Right renal pelvis (tissue), 4 donors: ENCODE results near the gene RPL27. TPM values are rescaled to one million over a fixed set of nuclear protein-coding genes. Genes with fewer than 3 reads are reported as not detected.
"Not testable (repeated sequence)": the region's sequence is repeated elsewhere in the genome, so short reads cannot be mapped to it uniquely, and the experiment has no call there.

Experiments
- DNase-seq, 4 donors: peaks; one replicate each; pipeline ENCODE4 v3.0.0-alpha.2; 2013; ENCODE audit warnings: low read depth in 4 of 4, low spot score in 3 of 4, missing footprints in 1 of 4
- polyA plus RNA-seq, 4 donors: library from polyadenylated mRNA; unstranded; fragments of 120-200 nt; gene quantifications; one replicate each; pipeline ENCODE4 v1.2.1, GENCODE V29; 2013; ENCODE audit not compliant: insufficient read length in 4 of 4

Gene RPL27
- polyA plus RNA-seq, result 1,000 to 10,000 TPM; 1,352 to 1,628 (median 1,460) TPM

DNA sequence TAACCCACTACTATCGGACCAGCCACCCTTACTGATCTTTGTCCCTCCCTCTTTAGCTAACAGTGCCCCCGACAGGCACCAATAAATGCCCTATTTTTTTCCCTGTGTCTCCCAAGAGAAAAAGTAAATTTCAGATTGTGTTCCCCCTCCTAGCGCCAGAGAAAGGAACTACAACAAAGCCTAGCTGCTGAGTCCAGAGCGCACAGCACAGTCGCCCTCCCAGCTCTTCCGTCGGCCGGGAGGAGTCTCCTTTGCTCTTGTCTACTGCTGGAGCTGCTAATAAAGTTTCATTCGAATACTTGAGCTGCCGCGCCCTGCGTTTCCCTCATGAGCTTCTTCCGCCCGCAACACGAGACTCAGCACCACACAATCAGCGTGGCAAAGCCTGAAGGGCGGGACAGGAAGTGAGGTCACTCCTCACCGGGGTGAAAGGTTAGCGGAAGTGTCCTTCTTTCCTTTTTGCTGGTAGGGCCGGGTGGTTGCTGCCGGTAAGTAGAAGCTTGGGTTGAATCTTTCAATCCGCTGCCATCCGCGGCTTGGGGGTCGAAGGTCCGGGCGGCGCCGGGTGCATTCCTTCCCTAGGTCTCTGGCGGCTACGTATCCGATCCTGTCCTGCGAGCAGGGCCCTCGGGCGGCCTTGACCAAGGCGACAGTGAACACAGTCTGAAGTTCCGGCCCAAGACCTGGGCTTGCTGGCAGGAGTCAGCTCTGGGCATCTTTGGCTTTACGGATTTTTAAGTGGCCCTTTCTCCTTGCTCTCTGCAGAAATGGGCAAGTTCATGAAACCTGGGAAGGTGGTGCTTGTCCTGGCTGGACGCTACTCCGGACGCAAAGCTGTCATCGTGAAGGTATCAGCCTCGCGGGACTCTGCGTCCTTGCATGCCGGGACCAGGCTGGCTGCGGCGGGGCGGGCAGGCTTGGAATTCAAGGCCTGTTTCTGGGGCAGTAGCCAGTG is at the start of gene RPL27:
TSS of gene RPL27 (plus strand) at position 436 of the 955 bp plus-strand sequence. CDS start at position 768, 332 bp downstream.
- peak; percentile 99 to 100 (median 100) for DNase-seq

DNA sequence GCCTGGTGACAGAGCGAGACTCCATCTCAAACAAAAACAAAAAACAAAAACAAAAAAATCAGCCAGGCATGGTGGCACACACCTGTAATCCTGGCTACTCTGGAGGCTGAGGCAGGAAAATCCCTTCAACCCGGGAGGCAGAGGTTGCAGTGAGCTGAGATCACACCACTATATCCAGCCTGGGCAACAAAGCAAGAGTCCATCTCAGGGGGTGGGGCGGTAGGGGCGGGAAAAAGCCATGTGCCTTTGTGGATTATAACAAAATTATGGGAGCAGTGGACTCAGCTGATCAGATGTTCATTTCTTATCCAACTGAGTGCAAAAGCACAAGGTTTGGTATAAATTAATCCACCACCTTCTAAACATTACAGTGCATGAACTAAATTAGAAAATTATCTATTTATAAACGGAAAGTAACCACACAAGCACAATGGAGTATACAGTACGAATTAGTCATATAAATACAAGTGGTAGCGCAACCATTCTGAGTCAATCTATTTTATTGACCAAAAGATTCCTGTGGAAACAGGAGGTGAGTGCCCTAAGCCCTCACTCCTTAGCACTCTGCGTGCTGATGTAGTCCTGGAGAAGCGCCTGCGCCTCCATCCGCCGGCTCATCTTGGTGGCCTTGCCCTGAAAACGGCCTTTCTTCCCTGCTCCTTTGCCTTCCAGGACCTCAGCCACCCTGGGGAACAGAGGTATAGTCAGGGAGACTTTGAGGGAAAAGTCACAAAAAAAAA is 48.0 kb upstream of the RPL27 start:
- DNase-seq, result no peak

DNA sequence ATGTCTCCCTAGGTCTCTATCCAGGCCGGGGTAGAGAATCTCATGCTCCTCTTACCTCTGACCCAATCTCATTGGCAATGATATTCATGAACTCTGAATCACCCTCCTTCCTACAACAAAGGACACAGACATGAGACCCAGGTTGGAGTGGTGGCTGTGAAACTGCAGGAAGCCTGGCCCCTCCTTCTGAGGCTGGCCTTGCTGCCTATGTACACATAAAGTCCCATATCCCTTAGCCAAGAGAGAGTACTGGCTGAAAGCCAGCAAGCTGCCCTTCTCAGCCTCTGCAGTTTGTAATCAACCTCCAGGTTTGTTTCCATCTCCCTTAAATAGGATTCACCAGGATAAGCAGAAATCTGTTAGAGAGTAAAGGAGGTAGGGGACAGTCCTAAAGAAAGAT is 44.5 kb upstream of the RPL27 start:
- DNase-seq, result no peak

DNA sequence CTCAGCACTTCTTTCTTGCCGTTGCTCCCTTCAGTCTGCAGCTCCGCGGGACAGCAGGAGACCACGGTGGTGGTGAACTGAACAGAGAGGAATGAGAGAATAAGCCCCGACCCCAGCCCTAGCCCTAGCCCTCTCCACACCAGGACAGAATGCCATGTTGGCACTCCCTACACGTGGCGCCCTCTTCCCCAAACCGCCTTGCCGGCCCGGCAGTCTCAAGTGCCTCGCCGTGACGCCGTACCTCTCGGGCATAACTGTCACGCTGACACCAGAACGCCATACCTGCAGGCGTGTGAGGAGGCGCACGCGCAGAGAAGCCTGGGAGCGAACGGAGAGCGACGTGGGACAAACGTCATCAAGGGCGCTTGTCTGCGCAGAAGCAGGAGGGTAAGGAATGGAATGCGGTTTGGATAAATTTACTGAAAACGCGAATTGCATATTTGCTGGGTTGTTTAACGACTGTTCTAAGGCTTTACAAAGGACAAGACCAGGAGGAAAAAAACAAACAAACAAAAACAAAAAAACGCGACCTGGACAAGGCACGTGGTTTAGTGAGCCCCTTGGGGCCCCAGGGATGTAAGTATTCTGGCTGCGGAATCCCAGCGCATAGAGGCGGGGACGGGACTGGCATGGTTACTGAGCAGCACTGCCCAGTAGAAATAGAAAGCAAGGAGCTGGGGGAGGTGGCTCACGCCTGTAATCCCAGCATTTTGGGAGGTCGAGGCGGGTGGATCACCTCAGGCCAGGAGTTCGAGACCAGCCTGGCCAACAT is 33.9 kb upstream of the RPL27 start, which contains the start of gene AARSD1:
TSS of gene AARSD1 (minus strand) at position 294 of the 772 bp plus-strand sequence. CDS start at position 280, 14 bp downstream.
- peak; percentile 88 to 92 (median 90) for DNase-seq

DNA sequence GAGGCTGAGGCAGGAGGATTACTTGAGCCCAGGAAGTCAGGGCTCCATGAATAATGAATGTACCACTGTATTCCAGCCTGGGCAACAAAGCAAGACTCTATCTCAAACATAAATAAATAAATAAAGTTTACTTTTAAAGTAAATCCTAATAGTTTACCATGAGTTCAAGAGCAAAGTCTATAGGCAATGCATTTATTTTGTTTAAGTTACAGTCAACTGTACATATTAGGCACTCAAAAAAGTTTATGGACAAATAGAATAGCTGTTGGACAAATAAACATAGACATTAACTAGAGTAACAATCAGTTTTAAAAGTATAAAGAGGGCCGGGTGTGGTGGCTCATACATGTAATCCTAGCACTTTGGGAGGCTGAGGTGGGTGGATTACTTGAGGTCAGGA is 30.3 kb upstream of the RPL27 start:
- DNase-seq, result no peak

DNA sequence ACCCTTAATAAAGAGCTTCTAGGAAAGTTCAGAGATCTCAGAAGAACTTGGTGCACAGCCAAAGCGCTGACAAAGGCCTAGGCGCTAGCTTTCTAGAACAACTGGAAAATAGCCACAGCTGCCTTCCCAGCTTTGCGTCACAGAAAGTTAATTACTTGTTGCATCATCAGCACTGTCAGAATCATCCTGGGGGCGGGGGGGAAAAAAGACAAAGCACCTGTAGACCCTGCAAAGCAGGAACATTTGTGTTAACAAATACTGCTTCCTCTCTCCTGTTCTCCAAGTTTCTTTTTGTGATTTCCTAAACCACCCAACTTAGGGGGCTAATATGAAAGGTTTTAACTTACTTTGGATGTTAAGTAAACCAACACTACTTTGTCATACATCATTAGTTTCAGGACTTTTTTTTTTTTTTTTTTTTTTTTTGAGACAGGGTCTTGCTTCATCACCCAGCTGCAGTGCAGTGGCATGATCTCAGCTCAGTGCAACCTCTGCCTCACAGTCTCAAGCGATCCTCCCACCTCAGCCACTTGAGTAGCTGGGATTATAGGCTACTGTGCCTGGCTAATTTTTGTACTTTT is 29.1 kb upstream of the RPL27 start:
- DNase-seq, result no peak

DNA sequence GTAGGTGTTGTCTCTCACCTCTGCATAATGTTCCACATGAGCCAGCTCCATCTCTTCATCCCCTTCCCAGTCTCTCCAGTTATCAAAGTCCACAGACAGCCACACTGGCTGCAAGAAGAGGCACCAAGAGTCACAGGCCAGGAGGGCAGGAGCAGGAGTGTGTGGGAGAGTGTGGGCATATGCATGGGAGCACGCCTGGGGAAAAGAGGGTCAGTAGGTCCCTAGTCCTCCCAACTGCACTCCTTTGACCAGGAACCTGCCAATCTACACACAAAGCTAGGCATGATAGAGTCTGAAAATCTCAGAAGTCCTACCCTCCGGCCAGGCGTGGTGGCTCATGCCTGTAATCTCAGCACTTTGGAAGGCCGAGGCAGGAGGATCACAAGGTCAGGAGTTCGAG is 26.6 kb upstream of the RPL27 start:
- no peak for DNase-seq

DNA sequence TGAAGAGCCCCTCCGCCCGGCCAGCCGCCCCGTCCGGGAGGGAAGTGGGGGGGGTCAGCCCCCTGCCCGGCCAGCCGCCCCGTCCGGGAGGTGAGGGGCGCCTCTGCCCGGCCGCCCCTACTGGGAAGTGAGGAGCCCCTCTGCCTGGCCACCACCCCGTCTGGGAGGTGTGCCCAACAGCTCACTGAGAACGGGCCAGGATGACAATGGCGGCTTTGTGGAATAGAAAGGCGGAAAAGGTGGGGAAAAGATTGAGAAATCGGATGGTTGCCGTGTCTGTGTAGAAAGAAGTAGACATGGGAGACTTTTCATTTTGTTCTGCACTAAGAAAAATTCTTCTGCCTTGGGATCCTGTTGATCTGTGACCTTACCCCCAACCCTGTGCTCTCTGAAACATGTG is 24.9 kb upstream of the RPL27 start:
- not testable (repeated sequence) for DNase-seq

DNA sequence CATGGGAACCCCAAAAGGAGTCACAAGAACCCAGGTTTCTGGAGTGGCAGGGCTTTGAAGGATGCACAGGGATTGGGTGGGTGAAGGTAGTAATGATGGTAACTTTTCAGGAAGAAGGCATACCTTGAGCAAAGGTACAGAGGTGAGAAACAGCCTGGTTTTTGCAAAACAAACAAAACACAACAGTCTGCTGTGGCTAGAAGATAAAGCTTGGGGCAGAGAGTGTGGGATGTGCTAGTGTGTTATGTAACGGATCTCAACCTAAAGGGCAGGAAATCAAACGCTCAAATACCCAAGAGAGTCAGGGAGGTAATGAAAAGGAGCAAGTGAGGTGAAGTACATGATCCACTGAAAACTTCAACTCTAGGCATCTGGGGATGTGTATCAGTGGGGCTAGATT is 23.0 kb upstream of the RPL27 start:
- no peak for DNase-seq

DNA sequence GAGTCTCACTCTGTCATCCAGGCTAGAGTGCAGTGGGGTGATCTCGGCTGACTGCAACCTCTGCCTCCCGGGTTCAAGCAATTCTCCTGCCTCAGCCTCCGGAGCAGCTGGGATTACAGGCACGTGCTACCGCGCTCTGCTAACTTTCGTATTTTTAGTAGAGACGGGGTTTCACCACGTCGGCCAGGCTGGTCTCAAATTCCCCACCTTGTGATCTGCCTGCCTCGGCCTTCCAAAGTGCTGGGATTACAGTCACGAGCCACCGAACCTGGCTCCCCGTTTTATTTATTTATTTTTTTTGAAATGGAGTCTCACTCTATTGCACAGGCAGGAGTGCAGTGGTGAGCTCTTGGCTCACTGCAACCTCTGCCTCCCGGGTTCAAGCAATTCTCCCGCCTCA is 22.5 kb upstream of the RPL27 start:
- not testable (repeated sequence) for DNase-seq

DNA sequence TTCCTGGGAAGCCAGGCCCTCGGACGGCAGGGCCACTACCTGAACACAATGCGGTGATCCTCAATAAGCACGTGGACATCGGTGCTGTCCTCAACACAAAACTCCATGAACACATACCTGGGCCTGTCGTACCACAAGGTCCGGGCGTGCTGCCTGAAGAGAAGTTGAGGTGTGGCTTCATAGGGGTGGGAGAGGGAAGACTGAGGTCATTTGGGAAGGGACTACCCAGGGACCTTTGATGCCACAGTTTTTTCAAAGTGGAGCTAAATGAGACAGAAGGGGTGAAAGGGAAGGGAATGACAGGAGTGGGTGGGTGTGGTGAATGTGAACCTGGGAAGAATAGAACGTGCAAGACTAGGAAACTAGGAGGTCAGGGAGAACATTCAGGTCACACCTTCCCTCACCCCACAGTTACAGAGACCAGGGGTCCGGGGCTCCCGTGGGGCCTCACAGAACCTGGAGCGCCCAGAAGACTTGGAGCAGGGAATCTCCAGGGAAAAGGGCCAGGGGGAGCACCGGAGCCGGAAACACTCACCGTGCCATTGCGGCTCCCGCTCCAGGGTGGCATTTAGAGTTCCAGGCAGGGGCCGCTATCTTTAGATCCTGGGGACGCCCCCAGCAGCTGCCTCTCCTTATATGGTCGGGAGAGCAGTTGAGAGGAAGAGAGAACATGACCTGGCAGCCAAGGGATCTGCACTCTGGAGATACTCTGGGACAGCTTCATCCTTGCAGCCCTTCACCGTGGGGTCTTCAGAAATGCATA is 18.5 kb upstream of the RPL27 start, which contains the start of gene PTGES3L:
TSS of gene PTGES3L (minus strand) at position 570 of the 763 bp plus-strand sequence. CDS start at position 543, 27 bp downstream.
- DNase-seq, result no peak

DNA sequence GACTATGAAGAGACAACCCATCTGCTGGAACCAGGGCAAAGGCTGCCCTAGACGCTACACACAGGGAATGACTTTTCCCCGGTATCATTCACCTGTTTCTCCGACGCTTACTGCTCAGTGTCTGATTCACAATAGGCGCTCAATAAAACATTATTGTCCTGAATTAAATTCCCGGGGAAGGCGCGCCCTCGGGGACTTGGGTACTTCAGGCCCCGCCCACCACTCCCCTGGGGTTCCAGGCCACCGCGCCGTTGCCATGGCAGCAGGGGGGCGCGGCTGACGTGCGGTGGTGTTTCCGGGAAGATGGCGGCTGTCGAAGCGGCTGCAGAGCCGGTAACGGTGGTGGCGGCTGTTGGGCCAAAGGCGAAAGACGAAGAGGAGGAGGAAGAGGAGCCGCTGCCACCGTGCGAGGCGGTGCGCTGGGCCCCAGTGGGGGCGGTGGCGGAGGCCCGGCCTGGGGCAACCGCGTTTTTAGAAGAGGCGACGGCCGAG is 17.9 kb upstream of the RPL27 start, which contains the start of gene RUNDC1:
TSS of gene RUNDC1 (plus strand) at position 292 of the 492 bp plus-strand sequence. CDS start at position 304, 12 bp downstream.
- DNase-seq, result peak; percentile 71 to 91 (median 83)

DNA sequence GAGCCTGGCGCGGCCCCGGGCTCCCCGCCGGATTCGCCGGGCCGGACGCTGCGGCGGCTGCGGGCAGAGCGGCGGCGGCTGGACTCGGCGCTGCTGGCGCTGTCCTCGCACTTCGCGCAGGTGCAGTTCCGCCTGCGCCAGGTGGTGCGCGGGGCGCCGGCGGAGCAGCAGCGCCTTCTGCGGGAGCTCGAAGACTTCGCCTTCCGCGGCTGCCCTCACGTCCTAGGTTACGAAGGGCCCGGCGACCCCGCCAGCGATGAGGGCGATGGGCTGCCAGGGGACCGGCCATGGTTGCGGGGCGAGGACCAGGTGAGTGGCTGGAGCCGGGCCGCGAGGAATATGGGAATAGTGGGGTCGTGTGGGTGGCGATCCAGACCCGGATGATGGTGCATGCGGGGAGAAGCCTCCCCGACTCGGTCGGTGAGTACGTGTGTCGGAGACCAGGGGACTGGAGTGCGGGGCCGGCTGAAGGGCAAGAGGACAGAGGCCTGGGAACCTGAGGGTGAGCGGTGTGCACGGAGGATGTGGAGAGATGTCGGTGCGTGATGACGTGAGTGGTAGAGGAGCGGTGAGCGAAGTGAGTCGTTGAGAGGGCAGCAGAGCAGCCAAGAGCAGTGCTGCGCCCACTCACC is 17.3 kb upstream of the RPL27 start:
- DNase-seq, result no peak

DNA sequence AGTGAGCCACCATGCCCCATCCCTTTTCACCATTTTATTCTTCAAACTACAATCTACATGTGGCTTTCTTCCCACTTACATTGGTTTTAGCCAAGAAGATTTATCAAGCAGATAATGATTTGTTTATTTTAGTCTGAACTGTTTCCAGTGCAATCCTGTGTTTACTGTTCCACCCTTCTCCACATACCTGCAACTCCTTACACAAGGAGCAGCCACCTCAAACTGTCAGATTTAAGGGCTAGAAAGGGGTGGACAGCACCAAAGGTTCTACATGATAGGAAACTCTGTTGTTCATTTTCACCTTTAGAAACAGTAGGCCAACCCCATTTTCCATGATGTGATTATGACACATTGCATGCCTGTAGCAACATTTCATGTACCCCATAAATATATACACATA is 16.0 kb upstream of the RPL27 start:
- DNase-seq, result no peak

DNA sequence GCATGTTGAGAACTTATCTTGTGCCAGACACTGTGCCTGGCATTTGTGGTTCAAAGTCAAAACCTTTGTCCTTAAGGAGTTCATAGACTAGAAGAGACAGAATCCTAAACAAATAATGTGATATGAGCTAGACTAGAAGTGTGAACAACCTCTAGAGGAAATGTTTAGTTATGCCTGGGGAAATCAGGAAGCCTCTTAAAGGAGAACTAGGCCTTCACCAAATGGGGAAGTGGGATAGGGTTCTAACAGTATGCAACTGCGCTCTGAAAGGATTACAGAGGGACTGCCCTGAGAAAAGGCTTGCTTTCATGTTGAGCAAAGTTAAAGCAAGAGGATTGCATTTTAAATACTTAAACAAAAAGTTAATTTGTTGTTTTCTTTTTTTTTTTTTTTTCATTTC is 13.0 kb upstream of the RPL27 start:
- DNase-seq, result no peak

DNA sequence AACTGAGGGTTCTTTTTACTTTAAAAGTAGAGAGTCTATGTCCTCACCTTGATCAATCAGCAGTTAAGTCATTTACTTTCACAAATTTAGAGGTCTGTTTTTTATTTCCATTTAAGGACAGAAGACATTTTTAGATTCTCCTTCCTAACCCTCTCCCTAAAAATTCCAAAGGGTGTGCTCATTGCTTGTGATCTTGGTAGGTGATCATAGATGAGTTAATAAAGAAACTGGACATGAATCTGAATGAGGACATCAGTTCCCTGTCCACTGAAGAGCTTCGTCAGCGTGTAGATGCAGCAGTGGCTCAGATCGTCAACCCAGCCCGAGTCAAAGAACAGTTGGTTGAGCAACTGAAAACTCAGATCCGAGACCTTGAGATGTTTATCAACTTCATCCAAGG is 9.1 kb upstream of the RPL27 start:
- no peak for DNase-seq

DNA sequence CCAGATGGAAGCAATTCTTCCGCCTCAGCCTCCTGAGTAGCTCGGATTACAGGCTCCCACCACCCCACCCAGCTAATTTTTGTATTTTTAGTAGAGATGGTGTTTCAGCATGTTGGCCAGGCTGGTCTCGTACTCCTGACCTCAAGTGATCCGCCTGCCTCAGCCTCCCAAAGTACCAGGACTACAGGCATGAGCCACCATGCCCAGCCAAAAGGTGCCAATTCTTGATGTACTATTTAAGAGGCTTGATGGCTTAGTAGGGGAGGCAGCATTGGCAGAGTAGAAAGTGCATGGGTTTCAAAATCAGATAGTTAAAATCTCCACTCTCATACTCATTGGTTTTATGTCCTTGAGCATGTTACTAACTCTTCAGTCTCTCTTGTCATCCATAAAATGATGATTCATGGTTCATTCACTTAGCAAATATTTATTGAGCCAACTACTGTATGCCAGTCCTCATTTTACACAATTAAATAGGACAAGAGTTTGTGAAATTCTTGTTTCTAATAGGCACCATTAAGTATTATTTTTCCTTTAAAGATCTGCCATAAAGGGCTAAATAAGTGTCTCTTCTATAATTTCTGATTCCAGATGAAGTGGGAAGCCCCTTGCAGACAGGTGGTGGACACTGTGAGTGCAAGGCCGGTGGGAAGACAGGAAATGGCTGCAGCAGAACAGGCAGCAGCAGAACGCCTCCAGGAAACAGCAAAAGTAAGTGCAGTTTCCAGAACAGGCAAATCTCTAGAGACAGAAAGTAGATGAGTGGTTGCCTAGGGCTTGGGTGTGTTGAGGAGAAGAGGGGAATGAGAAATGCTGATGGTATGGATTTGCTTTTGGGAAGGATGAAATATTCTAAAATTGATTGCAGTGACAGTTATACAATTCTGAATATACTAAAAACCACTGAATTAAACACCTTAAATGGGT is 8.2 kb upstream of the RPL27 start:
- DNase-seq, result no peak

DNA sequence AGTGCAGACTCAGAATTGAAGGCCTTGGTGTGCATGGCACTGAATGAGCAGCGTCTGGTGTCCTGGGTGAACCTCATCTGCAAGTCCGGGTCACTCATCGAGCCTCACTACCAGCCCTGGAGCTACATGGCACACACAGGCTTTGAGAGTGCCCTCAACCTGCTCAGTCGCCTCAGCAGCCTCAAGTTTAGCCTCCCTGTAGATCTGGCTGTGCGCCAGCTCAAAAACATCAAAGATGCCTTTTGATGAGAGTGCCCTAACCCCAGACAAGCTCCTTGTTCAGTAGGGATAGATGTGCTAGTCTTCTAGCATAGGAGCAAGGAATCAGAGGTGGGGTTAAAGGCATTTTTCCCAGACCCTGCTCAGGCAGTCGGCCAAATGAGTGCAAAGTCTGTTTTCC is 6.7 kb upstream of the RPL27 start:
- DNase-seq, result no peak
